ENCODE data around the gene ZFYVE9.
A peak's percentile ranks its signal among the peaks of the same experiment; 100 is the strongest.
"Not testable (repeated sequence)": the region's sequence is repeated elsewhere in the genome, so short reads cannot be mapped to it uniquely, and the experiment has no call there.

ZFYVE9 gene

GRCh38 chr1:52368383-52369172 is 226.7 kb downstream of the ZFYVE9 start:
- H3K4me3 ChIP-seq (ENCODE audit: low read depth, low read length), result peak overlapping the region; percentile 51
- TF ChIP-seq CTCF (IDR thresholded peaks at IDR 0.05; ENCODE audit: low read depth, low read length), result no peak
- no peaks in the 10 kb centered on the region for H3K9me3 ChIP-seq
- H3K27me3 ChIP-seq, result no peaks in the 10 kb centered on the region
- H3K4me1 ChIP-seq, result no peaks in the 10 kb centered on the region
- no peaks in the 10 kb centered on the region for H3K36me3 ChIP-seq
- peak; percentile 62 for DNase-seq

- H3K27me3 ChIP-seq; H3K9me3 ChIP-seq; DNase-seq; H3K36me3 ChIP-seq; H3K4me3 ChIP-seq (ENCODE audit: low read depth, low read length); H3K4me1 ChIP-seq: not testable (repeated sequence)
These were observed 228.0 kb downstream of the ZFYVE9 start for GRCh38 chr1:52369851-52370250.

GRCh38 chr1:52385376-52385775 is 243.5 kb downstream of the ZFYVE9 start:
- no peaks in the 10 kb centered on the region for H3K4me1 ChIP-seq
- H3K27me3 ChIP-seq, result no peaks in the 10 kb centered on the region
- DNase-seq, result no peak
- H3K36me3 ChIP-seq, result peaks cover 6% of the 10 kb centered on the region
- no peak overlapping the region for H3K4me3 ChIP-seq (ENCODE audit: low read depth, low read length)
- no peaks in the 10 kb centered on the region for H3K9me3 ChIP-seq
- no peak for TF ChIP-seq CTCF (IDR thresholded peaks at IDR 0.05; ENCODE audit: low read depth, low read length)

- Histone ChIP-seq H3K27me3 (no peaks in the 10 kb centered on the region), H3K4me1 (no peaks in the 10 kb centered on the region), H3K9me3 (no peaks in the 10 kb centered on the region), H3K4me3 (ENCODE audit: low read depth, low read length) (no peak overlapping the region), H3K36me3 (peaks cover 6% of the 10 kb centered on the region)
- no peak for TF ChIP-seq CTCF (IDR thresholded peaks at IDR 0.05; ENCODE audit: low read depth, low read length)
- no peak for DNase-seq
These were observed 244.6 kb downstream of the ZFYVE9 start for GRCh38 chr1:52386458-52386857.

- Histone ChIP-seq H3K4me1 (no peaks in the 10 kb centered on the region), H3K27me3 (no peaks in the 10 kb centered on the region), H3K4me3 (ENCODE audit: low read depth, low read length) (no peak overlapping the region), H3K9me3 (no peaks in the 10 kb centered on the region), H3K36me3 (peaks cover 2% of the 10 kb centered on the region; the same call in 1 of the 2 replicates)
- DNase-seq, result no peak
- no peak for TF ChIP-seq CTCF (IDR thresholded peaks at IDR 0.05; ENCODE audit: low read depth, low read length)
These were observed 251.3 kb downstream of the ZFYVE9 start for GRCh38 chr1:52393174-52393573.
